H9 (cell line): ENCODE measurements around the gene ANAPC2. TPM values are rescaled to one million over a fixed set of nuclear protein-coding genes. Genes with fewer than 3 reads are reported as not detected.

Experiments
- DNase-seq: peaks from one replicate; pipeline ENCODE4 v3.0.0-alpha.2; 2017
- H2AFZ ChIP-seq: one replicate; pipeline ENCODE4 v1.6.1; 2013; ENCODE audit warnings: mild to moderate bottlenecking, low read length, control low read depth, moderate library complexity
- H2AK5ac ChIP-seq: 2 replicates; pipeline ENCODE4 v1.6.1; 2013; ENCODE audit warnings: low read length, control low read depth, mixed read lengths; ENCODE audit not compliant: insufficient read length
- H2BK120ac ChIP-seq: one replicate; pipeline ENCODE4 v1.6.1; 2013; ENCODE audit warnings: low read depth, mild to moderate bottlenecking, low read length, control low read depth, inconsistent platforms; ENCODE audit not compliant: poor library complexity, severe bottlenecking
- H2BK12ac ChIP-seq: 2 replicates; pipeline ENCODE4 v1.6.1; 2013; ENCODE audit warnings: low read length, control low read depth, mixed read lengths, low read depth; ENCODE audit not compliant: insufficient read length
- H2BK15ac ChIP-seq: 2 replicates; pipeline ENCODE4 v1.6.1; 2013; ENCODE audit warnings: low read depth, low read length, control low read depth
- H2BK20ac ChIP-seq: one replicate; pipeline ENCODE4 v1.6.1; 2013; ENCODE audit warnings: low read depth, mild to moderate bottlenecking, low read length, control low read depth, inconsistent platforms; ENCODE audit not compliant: poor library complexity, severe bottlenecking
- H2BK5ac ChIP-seq: 2 replicates; pipeline ENCODE4 v1.6.1; 2013; ENCODE audit warnings: low read length, control low read depth, mixed read lengths; ENCODE audit not compliant: insufficient read length
- H3K14ac ChIP-seq: 2 replicates; pipeline ENCODE4 v1.6.1; 2013; ENCODE audit warnings: low read length, control low read depth; ENCODE audit not compliant: insufficient read depth
- H3K18ac ChIP-seq: 2 replicates; pipeline ENCODE4 v1.6.1; 2013; ENCODE audit warnings: low read depth, mild to moderate bottlenecking, mixed read lengths, low read length, control low read depth; ENCODE audit not compliant: insufficient read length
- H3K23ac ChIP-seq: 2 replicates; pipeline ENCODE4 v1.6.1; 2013; ENCODE audit warnings: low read length, control low read depth, mixed read lengths, low read depth; ENCODE audit not compliant: insufficient read length
- H3K23me2 ChIP-seq: 2 replicates; pipeline ENCODE4 v1.6.1; 2013; ENCODE audit warnings: low read depth, mild to moderate bottlenecking, mixed read lengths, low read length, control low read depth; ENCODE audit not compliant: insufficient read length, poor library complexity, severe bottlenecking
- H3K27ac ChIP-seq: 2 replicates; pipeline ENCODE4 v1.5.1; 2013; ENCODE audit warnings: low read length, control low read depth, mixed read lengths, low read depth; ENCODE audit not compliant: insufficient read length
- H3K27me3 ChIP-seq: 2 replicates; pipeline ENCODE4 v1.6.1; 2013; ENCODE audit warnings: low read length, control low read depth, inconsistent platforms; ENCODE audit not compliant: insufficient read depth
- H3K4ac ChIP-seq: 2 replicates; pipeline ENCODE4 v1.6.1; 2013; ENCODE audit warnings: low read depth, mild to moderate bottlenecking, control low read depth, inconsistent platforms, low read length, moderate library complexity
- H3K4me1 ChIP-seq: 2 replicates; pipeline ENCODE4 v1.6.1; 2013; ENCODE audit warnings: low read length, control low read depth, inconsistent platforms; ENCODE audit not compliant: insufficient read depth
- H3K4me2 ChIP-seq: 2 replicates; pipeline ENCODE4 v1.6.1; 2013; ENCODE audit warnings: low read length, control low read depth, mixed read lengths; ENCODE audit not compliant: insufficient read length, insufficient read depth
- H3K56ac ChIP-seq: 2 replicates; pipeline ENCODE4 v1.6.1; 2013; ENCODE audit warnings: low read depth, mild to moderate bottlenecking, mixed read lengths, low read length, control low read depth; ENCODE audit not compliant: insufficient read length
- H3K79me1 ChIP-seq: 2 replicates; pipeline ENCODE4 v1.6.1; 2013; ENCODE audit warnings: low read depth, mild to moderate bottlenecking, moderate library complexity, low read length, control low read depth, inconsistent platforms; ENCODE audit not compliant: insufficient read depth, poor library complexity, severe bottlenecking
- H3K79me2 ChIP-seq: 2 replicates; pipeline ENCODE4 v1.6.1; 2013; ENCODE audit warnings: low read length, control low read depth, inconsistent platforms; ENCODE audit not compliant: insufficient read depth
- H3K9ac ChIP-seq: 2 replicates; pipeline ENCODE4 v1.6.1; 2013; ENCODE audit warnings: low read length, control low read depth, mixed read lengths; ENCODE audit not compliant: insufficient read length; ENCODE audit errors: extremely low read depth
- H3K9me3 ChIP-seq: one replicate; pipeline ENCODE4 v1.6.1; 2013; ENCODE audit warnings: low read depth, low read length, inconsistent platforms; ENCODE audit not compliant: control insufficient read depth
- H3T11ph ChIP-seq: one replicate; pipeline ENCODE4 v1.6.1; 2013; ENCODE audit warnings: mild to moderate bottlenecking, low read length, control low read depth, inconsistent platforms
- H4K20me1 ChIP-seq: one replicate; pipeline ENCODE4 v1.6.1; 2013; ENCODE audit not compliant: control insufficient read depth, insufficient read length, insufficient read depth
- H4K5ac ChIP-seq: 2 replicates; pipeline ENCODE4 v1.6.1; 2013; ENCODE audit warnings: low read depth, mild to moderate bottlenecking, mixed read lengths, low read length, control low read depth; ENCODE audit not compliant: insufficient read length
- H4K8ac ChIP-seq: replicated peaks from 2 replicates; pipeline ENCODE4 v1.6.1; 2013; ENCODE audit warnings: low read length, control low read depth, mixed read lengths, low read depth; ENCODE audit not compliant: insufficient read length
- H4K91ac ChIP-seq: 2 replicates; pipeline ENCODE4 v1.6.1; 2013; ENCODE audit warnings: low read depth, mild to moderate bottlenecking, moderate library complexity, mixed read lengths, low read length, control low read depth; ENCODE audit not compliant: insufficient read length
- H3K27ac Mint-ChIP-seq, 3 experiments: 2 replicates in 2 of 3; 3 replicates in 1 of 3; pipeline ENCODE4 v1.8.0; 2020 to 2021; ENCODE audit warnings: mixed read lengths in 3 of 3, mild to moderate bottlenecking in 1 of 3, moderate library complexity in 1 of 3
- H3K27me3 Mint-ChIP-seq: 2 replicates; pipeline ENCODE4 v1.8.0; 2021; ENCODE audit warnings: low read depth, mild to moderate bottlenecking, moderate library complexity, mixed read lengths
- H3K36me3 Mint-ChIP-seq, 3 experiments: 2 replicates in 2 of 3; 3 replicates in 1 of 3; pipeline ENCODE4 v1.8.0; 2020 to 2021; ENCODE audit warnings: low read depth in 3 of 3, mixed read lengths in 3 of 3; ENCODE audit not compliant: insufficient read depth in 1 of 3
- H3K4me1 Mint-ChIP-seq, 2 experiments: 2 replicates each; pipeline ENCODE4 v1.8.0; 2020; ENCODE audit warnings: mixed read lengths in 2 of 2
- H3K4me3 Mint-ChIP-seq, 2 experiments: 2 replicates in 1 of 2; 3 replicates in 1 of 2; pipeline ENCODE4 v1.8.0; 2020 to 2021; ENCODE audit warnings: mild to moderate bottlenecking in 2 of 2, mixed read lengths in 2 of 2, moderate library complexity in 1 of 2
- H3K9me3 Mint-ChIP-seq, 2 experiments: 2 replicates in 1 of 2; 3 replicates in 1 of 2; pipeline ENCODE4 v1.8.0; 2020; ENCODE audit warnings: mild to moderate bottlenecking in 2 of 2, mixed read lengths in 2 of 2, moderate library complexity in 1 of 2
- CTCF ChIP-seq: fragments of 200-600 bp; sonication (generic); conservative IDR thresholded peaks from 3 replicates; pipeline ENCODE4 v1.8.0; 2021; ENCODE audit warnings: antibody characterized with exemption, mild to moderate bottlenecking
- WGBS: extraction: QIAGEN DNeasy Blood & Tissue Kit; methylation state at CpG from one replicate; pipeline ENCODE4 v1.1.7; 2013; ENCODE audit warnings: missing lambda C conversion rate, low lambda C conversion rate, mixed read lengths; ENCODE audit not compliant: insufficient read length; ENCODE audit errors: extremely low coverage; 5-methylcytosine and 5-hydroxymethylcytosine counted together
- total RNA-seq: library from RNA; stranded (reverse); gene quantifications from 2 replicates; pipeline ENCODE4 v1.2.1, GENCODE V29; 2021

The ANAPC2 gene
- total RNA-seq, 1 experiment from 2014 or later: 54.8 TPM

- no peak overlapping the region for H3K18ac ChIP-seq
- peaks cover 78% of the 10 kb centered on the region for H3K27me3 Mint-ChIP-seq
- no peak overlapping the region for H3T11ph ChIP-seq
- no peak overlapping the region for H3K9ac ChIP-seq
- H3K4me1 Mint-ChIP-seq: peaks cover 0 to 12% of the 10 kb centered on the region in 2 experiments; a peak in 2 of 4 replicates
- no peak overlapping the region for H2AFZ ChIP-seq
- no peak overlapping the region for H3K14ac ChIP-seq
- H3K9me3 Mint-ChIP-seq: no peaks in the 10 kb centered on the region; a peak in 2 of 5 replicates
- no peak overlapping the region for H2BK120ac ChIP-seq
- no peaks in the 10 kb centered on the region for H3K36me3 Mint-ChIP-seq
- no CpG with 5 or more reads among the region's 4 CpGs for WGBS
- H2BK5ac ChIP-seq: no peak overlapping the region
- peaks cover 2% of the 10 kb centered on the region for H4K20me1 ChIP-seq
- no peak overlapping the region for H3K4me2 ChIP-seq
- no peak overlapping the region for H3K23ac ChIP-seq
- no peaks in the 10 kb centered on the region for H3K9me3 ChIP-seq
- H3K27ac Mint-ChIP-seq: no peak overlapping the region
- no peak for DNase-seq
- no peak overlapping the region for H3K27ac ChIP-seq
- no peak overlapping the region for H3K4ac ChIP-seq
- H2AK5ac ChIP-seq: no peak overlapping the region
- H3K4me3 Mint-ChIP-seq: no peak overlapping the region
- H2BK20ac ChIP-seq: no peak overlapping the region
- no peak overlapping the region for H4K91ac ChIP-seq
- H3K79me1 ChIP-seq: no peaks in the 10 kb centered on the region
- peaks cover 21% of the 10 kb centered on the region; the same call in 1 of the 2 replicates for H3K27me3 ChIP-seq
- H3K79me2 ChIP-seq: no peaks in the 10 kb centered on the region
- TF ChIP-seq CTCF: no peak
- no peak overlapping the region for H4K8ac ChIP-seq
- no peak overlapping the region for H3K56ac ChIP-seq
- H3K4me1 ChIP-seq: no peaks in the 10 kb centered on the region
- H4K5ac ChIP-seq: no peak overlapping the region
- no peak overlapping the region for H2BK12ac ChIP-seq
- no peaks in the 10 kb centered on the region for H3K23me2 ChIP-seq
- H2BK15ac ChIP-seq: no peak overlapping the region
These were observed 44.9 kb downstream of the ANAPC2 start for GRCh38 chr9:137143459-137143858.
